Lung (tissue), 12 donors: ENCODE results near the gene GALNT13. TPM values are rescaled to one million over a fixed set of nuclear protein-coding genes. Genes with fewer than 3 reads are reported as not detected.

ENCODE experiments used
- ATAC-seq: fragments of 200-7000 bp; cut with Tn5 transposase; one replicate; pipeline ENCODE4 v1.9.1; 2020; ENCODE audit warnings: moderate number of reproducible peaks; ENCODE audit not compliant: insufficient read depth, low FRiP score
- DNase-seq, 3 donors: peaks; one replicate each; pipeline ENCODE4 v3.0.0-alpha.2; 2013 to 2017
- H3K27ac ChIP-seq, 2 donors: one replicate each; pipeline ENCODE4 v1.5.1; 2013; ENCODE audit warnings: mild to moderate bottlenecking in 2 of 2, moderate library complexity in 2 of 2, control low read depth in 1 of 2, inconsistent platforms in 1 of 2, low read depth in 1 of 2, low read length in 1 of 2
- H3K27me3 ChIP-seq, 3 donors: one replicate each; pipeline ENCODE4 v1.5.1; 2013; ENCODE audit warnings: low read length in 2 of 3; ENCODE audit not compliant: control insufficient read depth in 3 of 3, insufficient read depth in 3 of 3
- H3K36me3 ChIP-seq, 4 donors: one replicate each; pipeline ENCODE4 v1.5.1; 2013; ENCODE audit warnings: low read length in 4 of 4, mild to moderate bottlenecking in 1 of 4, moderate library complexity in 1 of 4; ENCODE audit not compliant: control insufficient read depth in 4 of 4, insufficient read depth in 4 of 4
- H3K4me1 ChIP-seq, 5 donors: one replicate each; pipeline ENCODE4 v1.5.1; 2013; ENCODE audit warnings: low read length in 5 of 5, mild to moderate bottlenecking in 2 of 5, moderate library complexity in 1 of 5; ENCODE audit not compliant: control insufficient read depth in 5 of 5, insufficient read depth in 5 of 5
- H3K4me3 ChIP-seq: one replicate; pipeline ENCODE4 v1.5.1; 2013; ENCODE audit warnings: mild to moderate bottlenecking, control low read depth, moderate library complexity
- H3K9ac ChIP-seq, 2 donors: one replicate each; pipeline ENCODE4 v1.5.1; 2013; ENCODE audit warnings: low read length in 2 of 2, control low read depth in 1 of 2; ENCODE audit not compliant: insufficient read depth in 1 of 2
- H3K9me3 ChIP-seq, 4 donors: one replicate each; pipeline ENCODE4 v1.5.1; 2013; ENCODE audit warnings: low read length in 3 of 4, mild to moderate bottlenecking in 1 of 4, moderate library complexity in 1 of 4; ENCODE audit not compliant: control insufficient read depth in 4 of 4, insufficient read depth in 3 of 4
- CTCF ChIP-seq: IDR thresholded peaks from 2 replicates; pipeline ENCODE4 v1.5.1; 2012; ENCODE audit warnings: mild to moderate bottlenecking; ENCODE audit errors: control extremely low read depth, extremely low read depth
- WGBS, 2 donors: extraction: QIAGEN DNeasy Blood & Tissue Kit; methylation state at CpG; one replicate each; pipeline ENCODE4 v1.1.7; 2013; 5-methylcytosine and 5-hydroxymethylcytosine counted together
- polyA plus RNA-seq, 2 donors: library from polyadenylated mRNA; stranded (reverse); fragments of 200-250 nt; gene quantifications; one replicate each; pipeline ENCODE4 v1.2.1, GENCODE V29; 2013
- total RNA-seq, 2 donors: library from RNA; depleted of rRNA in 1 of 2; stranded (reverse); fragments of >200 nt in 1 of 2; gene quantifications; one replicate each; pipeline ENCODE4 v1.2.1, GENCODE V29; 2014 to 2021
- donor health status: control.
- donor health status: control.
- donor health status: Bipolar disorder and iron deficiency.
- donor health status: healthy.
- donor health status: DM: yes; HTN: yes; CAD: no.

Gene GALNT13
- total and polyA plus RNA-seq, 4 donors, result 0.57 to 3.1 (median 1.2) TPM

DNA sequence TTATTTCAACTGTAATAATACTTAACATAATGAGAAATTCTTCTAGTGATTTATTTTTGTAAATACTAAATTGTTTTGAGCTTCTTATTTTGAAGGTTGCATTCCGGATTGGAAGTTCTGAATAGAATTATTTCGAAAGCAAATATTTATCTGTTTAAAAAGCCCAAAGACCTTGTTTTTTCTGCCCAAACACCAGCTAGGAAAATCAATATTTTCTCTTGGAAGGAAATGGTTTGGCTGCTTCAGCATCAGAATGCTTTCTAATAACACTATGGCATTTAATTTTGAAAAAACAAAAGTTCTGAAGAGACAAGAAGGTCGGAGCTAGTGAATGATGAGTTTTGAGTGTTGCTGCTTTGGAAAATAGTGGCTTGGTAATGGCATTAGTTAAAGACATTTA, 522.9 kb downstream of the GALNT13 start:
- WGBS, 2 donors, result 81 to 85% methylated on average over 3 of the region's 3 CpGs
- H3K27me3 ChIP-seq, result no peaks in the 10 kb centered on the region
- TF ChIP-seq CTCF, result no peak
- H3K27ac ChIP-seq, result no peak overlapping the region
- no peak overlapping the region for H3K9ac ChIP-seq
- no peak overlapping the region for H3K4me3 ChIP-seq
- peaks cover 0 to 5% (median 0%) of the 10 kb centered on the region in 4 donors for H3K9me3 ChIP-seq
- ATAC-seq (no peak), DNase-seq (no peak)
- H3K4me1 ChIP-seq, result no peaks in the 10 kb centered on the region
- H3K36me3 ChIP-seq, result no peaks in the 10 kb centered on the region

DNA sequence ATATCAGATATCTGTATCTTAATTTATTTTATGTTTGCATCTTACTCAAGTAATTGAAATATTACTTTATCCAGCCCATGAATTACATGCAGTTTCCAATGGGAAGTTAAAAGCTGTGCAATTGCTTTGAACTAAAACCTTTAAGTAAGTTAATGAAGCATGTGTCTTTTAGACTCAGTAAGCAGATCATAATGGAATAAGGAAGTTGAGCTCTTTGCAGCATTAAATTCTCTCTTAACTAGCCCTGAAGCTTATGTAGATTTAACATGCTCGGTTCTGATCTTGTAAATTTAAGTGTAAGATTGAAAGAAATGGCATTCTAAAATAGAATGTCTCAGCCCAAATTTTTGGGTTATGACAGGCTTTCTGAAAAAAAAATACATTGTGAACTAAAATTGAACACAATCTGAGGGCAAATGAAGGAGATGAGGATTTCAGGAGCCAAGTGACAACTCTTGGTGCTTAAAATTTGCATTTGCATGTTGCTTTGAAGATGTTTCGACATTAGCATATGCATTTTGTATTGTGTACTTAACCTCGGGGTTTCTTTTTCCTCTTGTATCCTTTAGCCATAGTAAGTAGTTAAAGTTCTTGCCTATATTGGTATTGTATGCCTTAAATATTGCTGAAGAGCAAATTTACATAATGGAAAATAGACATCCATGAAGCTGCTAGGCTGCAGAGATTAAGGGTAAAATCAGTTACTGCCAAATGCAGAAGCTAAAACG, 529.0 kb downstream of the GALNT13 start:
- H3K4me3 ChIP-seq, result no peak overlapping the region
- WGBS, 2 donors, result 39 to 45% methylated on average over 4 of the region's 4 CpGs
- no peak overlapping the region for H3K27ac ChIP-seq
- H3K36me3 ChIP-seq, result no peaks in the 10 kb centered on the region
- H3K9me3 ChIP-seq, result no peaks in the 10 kb centered on the region
- DNase-seq (no peak), ATAC-seq (no peak)
- H3K27me3 ChIP-seq, result no peaks in the 10 kb centered on the region
- H3K9ac ChIP-seq, result no peak overlapping the region
- no peak for TF ChIP-seq CTCF
- H3K4me1 ChIP-seq, result peaks cover 0 to 8% (median 0%) of the 10 kb centered on the region in 5 donors

DNA sequence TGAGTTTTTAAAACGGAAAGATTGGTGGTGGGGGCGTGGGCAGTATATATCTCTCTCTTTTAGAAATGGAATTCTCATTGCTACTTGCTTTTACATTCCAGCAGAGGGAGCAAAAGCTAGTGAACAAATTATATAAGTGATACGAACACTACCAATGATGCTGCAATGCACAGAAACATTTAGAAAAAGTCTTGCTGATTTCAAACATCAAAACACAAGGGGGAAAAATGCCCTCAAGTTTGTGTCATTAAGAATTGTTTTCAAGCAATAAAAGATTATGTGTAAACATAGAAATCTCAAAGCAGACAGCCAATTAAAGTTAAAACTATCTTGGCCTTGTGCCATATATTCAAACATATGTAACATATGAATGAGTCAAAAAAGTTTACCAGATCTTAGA, 530.5 kb downstream of the GALNT13 start:
- no peak overlapping the region for H3K27ac ChIP-seq
- H3K27me3 ChIP-seq, result no peaks in the 10 kb centered on the region
- DNase-seq (peak in 2 of 3 donors; percentile 80), ATAC-seq (no peak)
- WGBS, 2 donors, result 14 to 21% methylated on average over 3 of the region's 3 CpGs
- no peak overlapping the region for H3K4me3 ChIP-seq
- no peaks in the 10 kb centered on the region for H3K9me3 ChIP-seq
- no peak overlapping the region for H3K9ac ChIP-seq
- peak; percentile 6 for TF ChIP-seq CTCF
- peaks cover 0 to 8% (median 0%) of the 10 kb centered on the region in 5 donors for H3K4me1 ChIP-seq
- no peaks in the 10 kb centered on the region for H3K36me3 ChIP-seq
